IPS-NIHi7 (cell line): ENCODE data around the gene SLC44A5.
"Not testable (repeated sequence)": the region's sequence is repeated elsewhere in the genome, so short reads cannot be mapped to it uniquely, and the experiment has no call there.

Experiments used
- DNase-seq: peaks from one replicate; pipeline ENCODE4 v3.0.0; 2012; ENCODE audit warnings: mixed read lengths; ENCODE audit errors: extremely low spot score

Gene SLC44A5

GRCh38 chr1:75181214-75181955 lies 429.5 kb downstream of the SLC44A5 start:
- DNase-seq: not testable (repeated sequence)

- DNase-seq: no peak
Measured at GRCh38 chr1:75174031-75174760, 436.7 kb downstream of the SLC44A5 start.

- DNase-seq: no peak
Measured at GRCh38 chr1:75172556-75172955, 438.4 kb downstream of the SLC44A5 start.

- DNase-seq: no peak
Measured at GRCh38 chr1:75171876-75172275, 439.0 kb downstream of the SLC44A5 start.

- DNase-seq: no peak
Measured at GRCh38 chr1:75170981-75171380, 439.9 kb downstream of the SLC44A5 start.

GRCh38 chr1:75170011-75170410 lies 440.9 kb downstream of the SLC44A5 start:
- no peak for DNase-seq

- no peak for DNase-seq
Measured at GRCh38 chr1:75166821-75167220, 444.1 kb downstream of the SLC44A5 start.

GRCh38 chr1:75165264-75165663 lies 445.6 kb downstream of the SLC44A5 start:
- no peak for DNase-seq

GRCh38 chr1:75159154-75159553 lies 451.8 kb downstream of the SLC44A5 start:
- DNase-seq: no peak
